HL-60 (cell line): ENCODE results near the gene TBCD.

Source experiments
- DNase-seq, 2 experiments: peaks; one replicate each; pipeline ENCODE4 v3.0.0-alpha.2; 2010 to 2020; ENCODE audit warnings: low read depth in 1 of 2, low spot score in 1 of 2
- H3K27ac ChIP-seq: fragments of 250-450 bp; sonication (Bioruptor Pico); replicated peaks from 2 replicates; pipeline ENCODE4 v1.5.1; 2020; ENCODE audit warnings: mild to moderate bottlenecking, moderate library complexity
- H3K27me3 ChIP-seq: fragments of 250-450 bp; sonication (Bioruptor Pico); 2 replicates; pipeline ENCODE4 v1.5.1; 2021; ENCODE audit warnings: mild to moderate bottlenecking, moderate library complexity; ENCODE audit not compliant: insufficient read depth, poor library complexity, severe bottlenecking
- H3K4me3 ChIP-seq: replicated peaks from 2 replicates; pipeline ENCODE4 v1.5.1; 2011; ENCODE audit warnings: mild to moderate bottlenecking, control low read depth, low read length; ENCODE audit not compliant: insufficient read depth
- GABPA ChIP-seq: IDR thresholded peaks from 2 replicates; pipeline ENCODE4 v1.6.1; 2012; ENCODE audit warnings: low read depth
- POLR2AphosphoS5 ChIP-seq: IDR thresholded peaks from 2 replicates; pipeline ENCODE4 v1.6.1; 2012; ENCODE audit warnings: low read depth
- SPI1 ChIP-seq: IDR thresholded peaks from 2 replicates; pipeline ENCODE4 v1.6.1; 2012; ENCODE audit warnings: low read depth, mild to moderate bottlenecking, borderline replicate concordance
- TF ChIP-seq, protein P1 (sequence below): IDR thresholded peaks from one replicate; pipeline ENCODE4 v1.5.1; 2011; ENCODE audit warnings: low read length, control low read depth, inconsistent platforms; ENCODE audit not compliant: insufficient read depth
- TF ChIP-seq, protein P2 (sequence below): IDR thresholded peaks from 2 replicates; pipeline ENCODE4 v1.6.1; 2012; ENCODE audit warnings: low read depth; ENCODE audit not compliant: insufficient replicate concordance

Gene TBCD

DNA sequence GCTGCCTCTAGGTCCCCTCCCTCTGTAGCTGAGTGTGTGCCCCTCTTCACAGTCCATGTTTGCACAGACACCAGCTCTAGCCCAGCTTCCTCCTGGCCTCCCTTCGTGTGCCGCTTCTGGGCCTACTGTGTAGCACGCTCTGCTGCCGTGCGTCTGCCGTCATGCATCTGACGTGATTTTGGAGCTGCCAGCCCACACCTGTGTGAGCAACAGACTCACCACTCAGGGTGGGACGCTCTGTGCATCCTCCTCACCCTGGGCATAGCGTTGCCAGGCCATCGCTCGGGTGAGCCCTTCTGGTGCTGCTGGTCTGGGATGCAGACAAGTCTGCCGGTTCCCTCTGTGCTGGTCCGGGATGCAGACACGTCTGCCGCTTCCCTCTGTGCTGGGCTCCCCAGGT is 127.4 kb downstream of the TBCD start:
- Histone ChIP-seq H3K27me3 (no peaks in the 10 kb centered on the region), H3K27ac (no peak overlapping the region), H3K4me3 (no peak overlapping the region)
- DNase-seq: no peak
- TF ChIP-seq, protein P1, sequence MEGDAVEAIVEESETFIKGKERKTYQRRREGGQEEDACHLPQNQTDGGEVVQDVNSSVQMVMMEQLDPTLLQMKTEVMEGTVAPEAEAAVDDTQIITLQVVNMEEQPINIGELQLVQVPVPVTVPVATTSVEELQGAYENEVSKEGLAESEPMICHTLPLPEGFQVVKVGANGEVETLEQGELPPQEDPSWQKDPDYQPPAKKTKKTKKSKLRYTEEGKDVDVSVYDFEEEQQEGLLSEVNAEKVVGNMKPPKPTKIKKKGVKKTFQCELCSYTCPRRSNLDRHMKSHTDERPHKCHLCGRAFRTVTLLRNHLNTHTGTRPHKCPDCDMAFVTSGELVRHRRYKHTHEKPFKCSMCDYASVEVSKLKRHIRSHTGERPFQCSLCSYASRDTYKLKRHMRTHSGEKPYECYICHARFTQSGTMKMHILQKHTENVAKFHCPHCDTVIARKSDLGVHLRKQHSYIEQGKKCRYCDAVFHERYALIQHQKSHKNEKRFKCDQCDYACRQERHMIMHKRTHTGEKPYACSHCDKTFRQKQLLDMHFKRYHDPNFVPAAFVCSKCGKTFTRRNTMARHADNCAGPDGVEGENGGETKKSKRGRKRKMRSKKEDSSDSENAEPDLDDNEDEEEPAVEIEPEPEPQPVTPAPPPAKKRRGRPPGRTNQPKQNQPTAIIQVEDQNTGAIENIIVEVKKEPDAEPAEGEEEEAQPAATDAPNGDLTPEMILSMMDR: no peak
- TF ChIP-seq, protein P2, sequence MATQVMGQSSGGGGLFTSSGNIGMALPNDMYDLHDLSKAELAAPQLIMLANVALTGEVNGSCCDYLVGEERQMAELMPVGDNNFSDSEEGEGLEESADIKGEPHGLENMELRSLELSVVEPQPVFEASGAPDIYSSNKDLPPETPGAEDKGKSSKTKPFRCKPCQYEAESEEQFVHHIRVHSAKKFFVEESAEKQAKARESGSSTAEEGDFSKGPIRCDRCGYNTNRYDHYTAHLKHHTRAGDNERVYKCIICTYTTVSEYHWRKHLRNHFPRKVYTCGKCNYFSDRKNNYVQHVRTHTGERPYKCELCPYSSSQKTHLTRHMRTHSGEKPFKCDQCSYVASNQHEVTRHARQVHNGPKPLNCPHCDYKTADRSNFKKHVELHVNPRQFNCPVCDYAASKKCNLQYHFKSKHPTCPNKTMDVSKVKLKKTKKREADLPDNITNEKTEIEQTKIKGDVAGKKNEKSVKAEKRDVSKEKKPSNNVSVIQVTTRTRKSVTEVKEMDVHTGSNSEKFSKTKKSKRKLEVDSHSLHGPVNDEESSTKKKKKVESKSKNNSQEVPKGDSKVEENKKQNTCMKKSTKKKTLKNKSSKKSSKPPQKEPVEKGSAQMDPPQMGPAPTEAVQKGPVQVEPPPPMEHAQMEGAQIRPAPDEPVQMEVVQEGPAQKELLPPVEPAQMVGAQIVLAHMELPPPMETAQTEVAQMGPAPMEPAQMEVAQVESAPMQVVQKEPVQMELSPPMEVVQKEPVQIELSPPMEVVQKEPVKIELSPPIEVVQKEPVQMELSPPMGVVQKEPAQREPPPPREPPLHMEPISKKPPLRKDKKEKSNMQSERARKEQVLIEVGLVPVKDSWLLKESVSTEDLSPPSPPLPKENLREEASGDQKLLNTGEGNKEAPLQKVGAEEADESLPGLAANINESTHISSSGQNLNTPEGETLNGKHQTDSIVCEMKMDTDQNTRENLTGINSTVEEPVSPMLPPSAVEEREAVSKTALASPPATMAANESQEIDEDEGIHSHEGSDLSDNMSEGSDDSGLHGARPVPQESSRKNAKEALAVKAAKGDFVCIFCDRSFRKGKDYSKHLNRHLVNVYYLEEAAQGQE: no peak
- TF ChIP-seq POLR2AphosphoS5: no peak
- no peak for TF ChIP-seq GABPA
- TF ChIP-seq SPI1: no peak

DNA sequence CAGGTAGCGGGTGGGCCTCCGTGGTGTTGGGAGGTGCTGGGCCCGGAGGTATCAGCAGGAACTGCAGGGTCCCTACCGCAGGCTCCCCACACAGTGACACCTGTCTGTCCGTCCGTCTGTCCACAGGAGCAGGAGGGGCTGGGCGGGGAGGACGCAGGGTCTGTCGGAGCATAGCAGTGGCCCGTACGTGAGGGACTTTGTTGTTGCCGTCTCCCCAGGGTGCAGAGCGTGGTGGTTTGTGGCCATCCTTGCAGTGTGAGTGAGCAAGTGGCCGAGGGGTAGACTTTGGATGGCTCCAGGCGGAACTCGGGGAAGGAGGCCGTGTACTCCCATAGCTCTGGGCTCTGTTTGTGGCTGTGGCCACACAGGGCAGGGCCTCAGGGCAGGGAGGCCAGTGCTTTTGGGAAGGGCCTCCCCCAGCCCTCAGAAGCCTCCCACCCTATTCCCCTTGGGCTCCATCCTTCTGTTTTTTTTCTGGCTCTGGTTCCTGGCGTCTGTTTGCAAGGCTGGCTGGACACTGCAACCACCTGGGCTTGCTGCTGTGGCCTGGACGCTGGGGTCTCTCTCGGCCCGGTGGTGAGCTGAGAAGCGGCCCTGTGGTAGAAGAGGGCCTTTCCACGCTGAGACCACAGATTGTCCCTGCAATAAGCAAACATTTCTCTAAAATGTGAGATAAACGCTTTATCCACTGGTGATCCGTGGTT is 128.9 kb downstream of the TBCD start:
- H3K4me3 ChIP-seq: no peak overlapping the region
- no peaks in the 10 kb centered on the region for H3K27me3 ChIP-seq
- no peak for DNase-seq
- H3K27ac ChIP-seq: no peak overlapping the region
- TF ChIP-seq SPI1: no peak

DNA sequence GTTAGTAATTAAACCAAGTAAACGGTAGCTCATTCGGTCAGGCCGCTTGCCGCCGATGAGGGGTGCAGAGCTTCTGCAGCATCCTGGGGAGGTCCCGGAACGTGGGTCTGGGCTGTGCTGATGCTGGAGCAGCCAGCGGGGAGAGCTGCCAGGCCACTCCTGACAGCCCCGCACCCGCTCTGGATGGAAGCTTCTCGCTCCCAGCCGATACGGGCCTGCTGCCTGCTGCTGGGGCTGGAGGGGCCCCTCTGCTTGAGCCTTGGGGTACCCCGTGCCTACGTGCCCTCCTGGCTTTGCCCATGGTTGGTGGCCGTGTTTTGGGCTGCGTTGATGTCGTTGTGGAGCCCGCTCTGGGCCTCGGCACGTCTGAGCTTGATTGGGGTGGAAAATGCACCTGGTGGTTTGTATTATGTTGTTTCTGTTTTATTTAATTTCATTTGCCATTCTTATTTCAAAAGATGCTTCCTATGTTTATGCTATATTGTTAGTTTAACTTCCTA is 129.5 kb downstream of the TBCD start:
- Histone ChIP-seq H3K4me3 (no peak overlapping the region), H3K27ac (no peak overlapping the region), H3K27me3 (no peaks in the 10 kb centered on the region)
- no peak for DNase-seq
- no peak for TF ChIP-seq POLR2AphosphoS5
- TF ChIP-seq GABPA: no peak
- TF ChIP-seq, protein P2: no peak
- TF ChIP-seq, protein P1: no peak

DNA sequence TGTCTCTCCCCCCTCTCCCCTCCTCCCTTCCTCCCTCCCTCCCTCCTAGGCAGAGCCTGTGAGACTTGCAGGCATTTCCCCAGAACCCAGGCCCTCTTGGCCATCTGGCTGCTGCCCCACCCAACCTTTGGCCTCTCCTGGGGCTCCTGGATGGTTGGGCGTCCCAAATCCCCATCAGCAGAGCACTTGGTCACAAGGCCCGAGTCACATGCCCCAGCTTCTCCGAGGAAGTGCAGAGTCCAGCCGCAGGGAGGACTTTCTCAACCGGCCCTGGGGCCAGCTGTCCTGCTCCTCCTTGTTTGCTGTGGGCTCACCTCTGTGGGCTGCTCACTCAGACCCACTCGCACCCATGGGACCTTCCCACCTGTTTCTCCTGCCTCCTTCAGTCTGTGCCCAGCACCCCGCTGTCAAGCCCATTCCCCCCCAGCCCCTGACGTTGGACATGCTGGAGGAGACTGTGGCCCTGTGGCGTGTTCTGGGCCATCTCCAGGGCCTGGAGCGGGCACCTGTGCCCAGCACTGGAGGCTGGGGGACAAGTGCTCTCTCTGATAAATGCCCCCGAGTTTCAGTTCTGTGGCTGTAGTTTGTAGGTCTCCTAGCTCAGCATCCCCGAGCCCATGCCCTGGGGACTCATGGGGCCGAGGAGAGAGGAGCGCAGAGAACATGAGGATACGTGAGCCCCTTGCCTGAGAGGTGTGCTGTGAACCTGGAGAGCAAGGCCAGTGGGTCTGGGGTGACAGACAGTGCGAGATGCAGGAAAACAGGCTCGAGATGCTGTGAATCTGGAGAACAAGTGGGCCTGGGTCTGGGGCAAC is 130.2 kb downstream of the TBCD start:
- Histone ChIP-seq H3K27ac (no peak overlapping the region), H3K27me3 (no peaks in the 10 kb centered on the region)
- TF ChIP-seq, protein P2: no peak
- TF ChIP-seq, protein P1: no peak
- TF ChIP-seq POLR2AphosphoS5 (no peak), GABPA (no peak), SPI1 (no peak)

More for the DNA sequence above, 130.2 kb downstream of the TBCD start:
- no peak for DNase-seq
- H3K4me3 ChIP-seq: no peak overlapping the region
